ENCODE results near the gene JPH4. TPM values are rescaled to one million over a fixed set of nuclear protein-coding genes. Genes with fewer than 3 reads are reported as not detected.

JPH4 gene
- polyA plus RNA-seq, 3 donors: 2.2 to 4.1 (median 3.7) TPM

DNA sequence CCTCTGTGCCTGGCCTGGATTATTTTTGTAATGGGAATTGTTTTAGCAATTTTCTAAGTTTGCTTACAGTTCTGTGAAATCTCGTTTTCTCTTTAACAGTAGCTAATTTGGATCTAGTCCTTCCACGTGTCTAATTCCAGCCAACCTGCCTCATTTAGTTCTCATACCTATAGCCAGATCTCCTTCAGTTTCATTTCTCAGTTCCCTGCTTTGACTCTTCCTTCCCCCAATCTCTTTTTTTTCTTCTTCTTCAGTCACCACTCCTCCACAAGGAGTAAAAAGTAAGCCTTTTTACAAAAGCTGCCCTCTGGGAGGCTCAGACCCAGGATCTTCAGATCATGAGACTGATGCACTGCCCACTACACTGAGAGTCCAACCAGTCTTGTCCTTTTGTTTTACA lies 21.1 kb downstream of the JPH4 start:
- H3K27me3 ChIP-seq (ENCODE audit: control insufficient read depth in 2 of 2, insufficient read depth in 2 of 2, low read length in 2 of 2): no peaks in the 10 kb centered on the region
- H3K4me1 ChIP-seq (ENCODE audit: control insufficient read depth in 1 of 2, insufficient read depth in 2 of 2, low read length in 2 of 2): peaks cover 15 to 23% of the 10 kb centered on the region in 2 donors
- peaks cover 14% of the 10 kb centered on the region for H4K20me1 ChIP-seq (ENCODE audit: insufficient read depth, low read length)
- WGBS (ENCODE audit: insufficient coverage): 22% methylated on average over 1 of the region's 2 CpGs
- no peak overlapping the region for H3K4me2 ChIP-seq (replicated peaks; ENCODE audit: extremely low read depth, low read length, poor library complexity, severe bottlenecking)
- intact Hi-C loops (cut with micrococcal nuclease): no loop called here
- Mint-ChIP-seq H3K4me1 (peaks cover 21% of the 10 kb centered on the region), H3K9me3 (no peaks in the 10 kb centered on the region), H3K27me3 (ENCODE audit: low read depth in 3 of 3) (peaks cover 0 to 1% (median 0%) of the 10 kb centered on the region in 3 donors), H3K36me3 (peaks cover 33 to 47% of the 10 kb centered on the region in 2 donors), H3K4me3 (no peak overlapping the region), H3K27ac (peak overlapping the region in 3 of 7 donors; percentile 1 to 35 (median 34))
- TF ChIP-seq, protein P1, sequence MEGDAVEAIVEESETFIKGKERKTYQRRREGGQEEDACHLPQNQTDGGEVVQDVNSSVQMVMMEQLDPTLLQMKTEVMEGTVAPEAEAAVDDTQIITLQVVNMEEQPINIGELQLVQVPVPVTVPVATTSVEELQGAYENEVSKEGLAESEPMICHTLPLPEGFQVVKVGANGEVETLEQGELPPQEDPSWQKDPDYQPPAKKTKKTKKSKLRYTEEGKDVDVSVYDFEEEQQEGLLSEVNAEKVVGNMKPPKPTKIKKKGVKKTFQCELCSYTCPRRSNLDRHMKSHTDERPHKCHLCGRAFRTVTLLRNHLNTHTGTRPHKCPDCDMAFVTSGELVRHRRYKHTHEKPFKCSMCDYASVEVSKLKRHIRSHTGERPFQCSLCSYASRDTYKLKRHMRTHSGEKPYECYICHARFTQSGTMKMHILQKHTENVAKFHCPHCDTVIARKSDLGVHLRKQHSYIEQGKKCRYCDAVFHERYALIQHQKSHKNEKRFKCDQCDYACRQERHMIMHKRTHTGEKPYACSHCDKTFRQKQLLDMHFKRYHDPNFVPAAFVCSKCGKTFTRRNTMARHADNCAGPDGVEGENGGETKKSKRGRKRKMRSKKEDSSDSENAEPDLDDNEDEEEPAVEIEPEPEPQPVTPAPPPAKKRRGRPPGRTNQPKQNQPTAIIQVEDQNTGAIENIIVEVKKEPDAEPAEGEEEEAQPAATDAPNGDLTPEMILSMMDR (IDR thresholded peaks at IDR 0.05): no peak
- H3K79me2 ChIP-seq (ENCODE audit: insufficient read depth, low read length): peaks cover 18% of the 10 kb centered on the region
- no peak overlapping the region for H2AFZ ChIP-seq (ENCODE audit: insufficient read depth, low read depth, low read length, poor library complexity, severe bottlenecking)
- no peak overlapping the region for H3K4me3 ChIP-seq (replicated peaks in 1 of 3; ENCODE audit: low read depth in 2 of 3, low read length in 3 of 3)
- no peak for DNase-seq
- no peak overlapping the region for H3K9ac ChIP-seq (ENCODE audit: insufficient read depth, low read length, poor library complexity, severe bottlenecking)
- H3K36me3 ChIP-seq (replicated peaks in 1 of 2; ENCODE audit: control insufficient read depth in 1 of 2, insufficient read depth in 2 of 2, low read length in 2 of 2): peaks cover 38 to 50% of the 10 kb centered on the region in 2 donors
- no peak overlapping the region for H3K27ac ChIP-seq (ENCODE audit: low read depth in 1 of 2, low read length in 2 of 2)
- no peaks in the 10 kb centered on the region for H3K9me3 ChIP-seq (replicated peaks in 1 of 2; ENCODE audit: control insufficient read depth in 1 of 2, insufficient read depth in 1 of 2, low read length in 2 of 2)

GRCh38 chr14:23556700-23557440 lies 21.7 kb downstream of the JPH4 start:
- peak overlapping the region; percentile 95 for H2AFZ ChIP-seq (ENCODE audit: insufficient read depth, low read depth, low read length, poor library complexity, severe bottlenecking)
- H3K4me1 ChIP-seq (ENCODE audit: control insufficient read depth in 1 of 2, insufficient read depth in 2 of 2, low read length in 2 of 2): peaks cover 17 to 26% of the 10 kb centered on the region in 2 donors
- H3K27me3 ChIP-seq (ENCODE audit: control insufficient read depth in 2 of 2, insufficient read depth in 2 of 2, low read length in 2 of 2): no peaks in the 10 kb centered on the region
- peaks cover 18% of the 10 kb centered on the region for H3K79me2 ChIP-seq (ENCODE audit: insufficient read depth, low read length)
- peaks cover 23% of the 10 kb centered on the region for H3K4me1 Mint-ChIP-seq
- 50% methylated on average over 11 of the region's 17 CpGs for WGBS (ENCODE audit: insufficient coverage)
- H4K20me1 ChIP-seq (ENCODE audit: insufficient read depth, low read length): peaks cover 7% of the 10 kb centered on the region
- peaks cover 0 to 1% (median 0%) of the 10 kb centered on the region in 3 donors for H3K27me3 Mint-ChIP-seq (ENCODE audit: low read depth in 3 of 3)
- DNase-seq: no peak
- peak overlapping the region; percentile 52 to 99 (median 70) for H3K4me3 ChIP-seq (replicated peaks in 1 of 3; ENCODE audit: low read depth in 2 of 3, low read length in 3 of 3)
- peak overlapping the region; percentile 79 for H3K4me2 ChIP-seq (replicated peaks; ENCODE audit: extremely low read depth, low read length, poor library complexity, severe bottlenecking)
- peaks cover 32 to 43% of the 10 kb centered on the region in 2 donors for H3K36me3 ChIP-seq (replicated peaks in 1 of 2; ENCODE audit: control insufficient read depth in 1 of 2, insufficient read depth in 2 of 2, low read length in 2 of 2)
- TF ChIP-seq, protein P1 (IDR thresholded peaks at IDR 0.05): no peak
- H3K36me3 Mint-ChIP-seq: peaks cover 32 to 41% of the 10 kb centered on the region in 2 donors
- intact Hi-C loops (cut with micrococcal nuclease): no loop called here
- H3K27ac Mint-ChIP-seq: peak overlapping the region; percentile 70 to 95 (median 91)
- no peaks in the 10 kb centered on the region for H3K9me3 ChIP-seq (replicated peaks in 1 of 2; ENCODE audit: control insufficient read depth in 1 of 2, insufficient read depth in 1 of 2, low read length in 2 of 2)
- peak overlapping the region; percentile 85 for H3K9ac ChIP-seq (ENCODE audit: insufficient read depth, low read length, poor library complexity, severe bottlenecking)
- H3K9me3 Mint-ChIP-seq: no peaks in the 10 kb centered on the region
- H3K4me3 Mint-ChIP-seq: peak overlapping the region; percentile 88 to 93
- peak overlapping the region; percentile 33 to 91 for H3K27ac ChIP-seq (ENCODE audit: low read depth in 1 of 2, low read length in 2 of 2)

Measured in CD14-positive monocyte (primary cell).